ENCODE measurements around the gene C19orf38.

- TF ChIP-seq POLR2AphosphoS5 (IDR thresholded peaks at IDR 0.05) (no peak), CTCF (IDR thresholded peaks at IDR 0.05; ENCODE audit: poor library complexity, severe bottlenecking) (no peak), TAF1 (IDR thresholded peaks at IDR 0.05; ENCODE audit: low read depth) (no peak), EZH2 (IDR thresholded peaks at IDR 0.05; ENCODE audit: borderline replicate concordance, insufficient read depth, low read length, poor library complexity, severe bottlenecking) (no peak), EP300 (conservative IDR thresholded peaks at IDR 0.05; ENCODE audit: poor library complexity, severe bottlenecking) (no peak)
These were observed 14.4 kb downstream of the C19orf38 start for GRCh38 chr19:10862561-10863106.

All from neural cell (in vitro differentiated cells).